NCI-H2171 treated with DMSO at 0.1 percent for 48 hours (cell line): ENCODE results near the gene CBX4.

ENCODE experiments used
- DNase-seq: peaks from one replicate; lab custom pipeline; 2025; lab: John Stamatoyannopoulos, UW

CBX4 gene

DNA sequence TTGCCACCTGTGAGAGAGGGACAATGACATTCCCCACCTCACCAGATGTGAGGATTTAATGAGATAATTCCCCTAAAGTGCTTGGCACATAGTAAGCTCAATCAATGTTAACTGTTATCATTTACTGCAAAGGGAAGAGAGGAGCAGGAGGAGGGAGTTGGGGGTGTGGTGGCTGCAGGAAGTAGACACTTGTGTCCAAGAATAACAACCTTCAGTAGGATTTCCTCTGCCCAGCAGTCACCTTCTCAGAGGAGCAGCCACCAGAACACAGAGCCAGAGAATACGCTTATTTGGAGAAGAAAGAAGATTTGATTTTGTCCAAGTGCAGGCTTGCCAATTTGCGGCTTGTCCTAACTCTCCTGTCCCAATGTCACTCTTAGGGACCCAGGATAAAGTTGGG lies 10.2 kb downstream of the CBX4 start:
- DNase-seq = no peak

DNA sequence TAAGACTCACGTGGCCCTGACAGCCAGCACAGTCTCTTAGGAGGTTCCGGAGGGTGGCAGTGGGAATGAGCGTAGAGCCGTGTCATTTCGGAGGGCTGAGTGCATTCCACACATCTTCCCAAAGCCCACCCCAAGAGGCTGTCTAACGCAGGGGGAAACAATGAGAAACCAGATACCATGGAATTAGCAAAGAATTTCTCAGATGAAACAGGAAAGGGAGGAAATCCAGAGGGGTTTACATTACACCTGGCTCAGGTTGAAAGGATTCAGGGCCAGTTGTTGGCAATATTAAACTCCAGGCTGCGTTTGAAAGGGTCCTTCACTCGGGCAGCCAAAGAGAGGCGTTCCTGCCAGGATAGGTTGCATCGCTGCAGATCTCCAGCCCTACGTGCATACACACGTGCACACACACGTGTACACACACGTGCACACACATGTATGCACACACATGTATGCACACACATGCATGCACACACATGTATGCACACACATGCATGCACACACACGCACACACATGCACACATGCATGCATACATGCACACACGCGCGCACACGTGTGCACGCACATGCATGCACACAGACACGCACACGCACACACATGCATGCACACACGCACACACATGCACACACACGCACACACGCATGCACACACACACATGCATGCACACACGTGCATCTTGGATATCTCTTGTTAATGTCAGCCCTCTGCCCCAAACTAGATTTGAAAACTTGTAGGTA lies 12.2 kb downstream of the CBX4 start:
- DNase-seq = no peak

DNA sequence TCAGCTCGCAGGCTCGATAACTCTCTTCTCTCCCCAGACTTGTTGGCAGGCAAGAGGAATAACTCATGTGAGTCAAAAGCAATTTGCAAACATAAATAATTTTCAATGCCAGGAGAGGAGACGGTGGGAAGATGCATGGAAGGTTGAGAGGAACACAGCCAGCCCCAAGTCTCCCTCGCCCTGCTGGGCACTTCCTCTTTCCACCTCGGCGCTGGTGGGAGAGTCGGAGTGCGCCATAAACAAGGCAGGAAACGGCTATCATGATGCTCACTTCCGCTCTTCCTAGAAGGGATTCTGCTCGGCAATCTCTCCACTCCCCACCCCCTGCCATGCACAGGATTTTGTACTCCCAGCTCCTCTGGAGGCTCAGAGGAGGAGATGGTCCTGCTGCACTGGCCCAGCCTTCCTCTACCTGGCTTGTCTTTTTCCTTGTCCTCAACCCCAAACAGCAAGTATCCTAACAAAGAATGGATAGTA lies 13.0 kb downstream of the CBX4 start:
- DNase-seq = no peak

DNA sequence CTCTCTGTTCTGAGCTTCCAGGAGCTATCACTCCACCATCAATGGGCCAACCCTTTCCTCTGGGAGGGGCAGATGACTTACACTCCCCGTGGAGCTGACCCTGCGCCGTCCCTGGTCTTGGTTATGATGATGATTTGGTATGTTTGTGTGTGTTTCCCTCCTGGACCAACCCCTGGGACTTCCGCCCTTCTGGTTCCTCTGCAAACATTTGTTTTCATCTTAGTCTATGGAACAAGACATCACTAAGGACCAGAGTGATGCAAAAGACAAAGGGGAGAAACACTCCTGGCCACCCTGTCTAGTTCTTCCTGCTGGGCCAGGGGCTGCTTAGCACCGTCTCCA lies 13.7 kb downstream of the CBX4 start:
- no peak for DNase-seq

DNA sequence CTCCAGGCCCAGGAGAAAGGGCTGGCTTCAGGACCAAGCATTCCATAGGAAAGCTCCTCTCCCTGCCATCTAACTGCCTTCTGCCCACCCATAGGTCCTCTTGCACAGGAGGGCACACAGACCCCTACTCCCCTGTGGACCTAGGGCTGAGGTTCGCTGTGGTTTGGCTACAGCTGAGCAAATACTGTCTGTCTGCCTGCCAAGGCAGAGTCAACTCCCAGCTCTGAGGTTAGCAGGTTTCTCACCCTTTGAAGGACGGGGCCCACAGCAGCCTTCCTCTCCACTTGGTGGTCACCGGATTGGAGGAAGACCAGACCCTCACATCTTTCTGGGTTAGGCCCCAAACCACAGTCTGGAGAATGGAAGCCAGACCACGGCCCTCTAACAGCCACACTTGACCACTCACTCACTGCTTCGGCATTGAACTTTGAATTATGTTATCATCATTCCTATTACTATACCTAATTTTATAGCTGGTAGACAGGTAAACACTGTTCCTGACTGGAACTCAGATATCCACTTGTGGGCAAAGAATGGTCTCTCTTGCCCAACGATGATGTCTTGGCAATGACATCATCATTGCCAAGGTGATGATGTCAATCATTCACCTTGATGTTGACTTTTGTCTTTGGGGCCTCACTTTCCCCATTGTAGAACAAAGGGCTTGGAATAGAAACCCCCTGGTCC lies 14.2 kb downstream of the CBX4 start:
- no peak for DNase-seq

DNA sequence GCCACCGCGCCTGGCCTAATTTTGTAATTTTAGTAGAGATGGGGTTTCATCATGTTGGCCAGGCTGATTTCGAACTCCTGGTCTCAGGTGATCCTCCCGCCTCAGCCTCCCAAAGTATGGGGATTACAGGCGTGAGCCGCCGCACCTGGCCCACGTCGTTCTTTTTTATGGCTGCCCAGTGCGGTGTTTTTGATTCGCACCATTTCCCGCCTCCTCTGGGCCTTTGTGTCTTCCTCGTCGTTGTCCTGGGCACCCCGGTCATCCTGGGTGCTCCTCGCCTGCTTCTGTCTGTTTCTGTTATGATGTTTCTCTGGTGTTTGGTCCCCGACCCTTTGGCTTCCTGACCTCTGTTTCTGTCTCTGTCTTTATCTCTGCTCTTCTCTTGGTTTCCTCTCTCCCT lies 15.0 kb downstream of the CBX4 start:
- DNase-seq = no peak

GRCh38 chr17:79822583-79823124 lies 16.6 kb downstream of the CBX4 start:
- DNase-seq = no peak

GRCh38 chr17:79821331-79822095 lies 17.7 kb downstream of the CBX4 start:
- no peak for DNase-seq

DNA sequence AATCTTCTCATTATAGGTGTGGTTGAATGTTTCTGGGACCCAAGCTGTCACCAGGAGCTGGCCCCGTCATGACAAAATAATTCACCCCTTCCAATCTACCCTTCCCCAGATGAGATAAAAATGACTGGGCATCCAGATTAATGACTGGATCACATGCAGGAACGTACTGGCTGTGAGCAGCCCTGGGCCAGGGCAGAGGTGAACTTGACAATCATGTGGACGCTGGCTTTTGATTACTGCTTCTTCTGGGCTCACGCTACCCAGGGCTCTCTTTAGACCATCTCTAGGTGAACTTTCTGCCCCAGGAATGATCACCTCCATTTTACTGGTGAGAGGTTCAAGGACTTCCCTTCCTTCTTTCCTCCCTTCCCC lies 18.3 kb downstream of the CBX4 start:
- no peak for DNase-seq

GRCh38 chr17:79819534-79820276 lies 19.5 kb downstream of the CBX4 start:
- no peak for DNase-seq

DNA sequence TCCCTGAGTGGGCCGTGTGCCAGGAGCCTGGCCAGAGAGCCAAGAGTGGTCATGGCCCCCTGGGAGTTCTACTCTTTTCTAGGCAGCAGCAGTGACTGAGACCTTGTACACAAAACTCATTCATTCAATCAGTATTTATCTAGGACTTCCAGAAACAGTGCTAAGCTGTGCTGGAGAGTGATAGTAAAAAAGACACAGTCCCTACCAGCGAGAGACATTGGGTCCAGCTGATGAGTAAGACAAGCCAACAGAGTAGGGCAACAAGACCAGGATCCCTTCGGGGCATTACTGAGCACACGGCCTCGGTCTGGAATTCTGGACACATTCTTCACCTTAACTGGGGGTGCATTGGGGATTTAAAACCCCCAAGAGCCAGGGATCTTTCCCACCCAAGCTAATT lies 20.2 kb downstream of the CBX4 start:
- no peak for DNase-seq

DNA sequence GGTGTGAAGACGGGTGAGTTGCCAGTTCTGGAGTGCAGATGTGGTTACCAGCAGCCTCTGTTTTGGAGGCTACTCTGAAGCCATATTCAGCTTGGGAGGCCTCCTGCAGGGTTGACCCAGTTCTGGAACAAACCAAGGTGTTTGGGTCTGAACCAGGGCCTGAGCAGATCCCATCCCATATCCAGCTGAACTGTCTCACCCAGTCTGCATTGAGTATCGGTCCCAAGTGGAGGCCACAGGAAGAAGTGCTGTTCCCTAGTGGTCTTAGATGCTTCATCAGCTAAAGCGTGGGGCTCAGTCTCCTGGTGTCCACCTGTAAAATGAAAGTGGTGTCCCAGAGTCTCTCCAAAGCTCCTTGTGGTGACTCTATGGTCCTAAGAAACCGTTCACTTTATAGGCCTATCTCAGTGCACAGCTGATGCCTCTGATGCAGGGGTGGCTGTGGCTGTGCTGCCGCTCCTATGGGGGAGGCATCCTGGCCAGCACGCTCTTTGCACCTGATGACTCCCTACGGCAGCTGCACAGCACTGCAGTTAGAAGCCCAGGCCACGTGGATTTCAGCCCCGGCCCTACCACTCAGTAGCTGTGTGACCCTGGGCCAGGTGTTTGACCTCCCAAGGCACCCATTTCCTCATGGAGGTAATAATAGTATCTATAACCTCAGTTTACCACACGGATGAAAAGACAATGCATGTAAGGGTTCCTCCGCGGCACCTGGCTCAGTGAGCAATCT lies 21.0 kb downstream of the CBX4 start:
- no peak for DNase-seq

DNA sequence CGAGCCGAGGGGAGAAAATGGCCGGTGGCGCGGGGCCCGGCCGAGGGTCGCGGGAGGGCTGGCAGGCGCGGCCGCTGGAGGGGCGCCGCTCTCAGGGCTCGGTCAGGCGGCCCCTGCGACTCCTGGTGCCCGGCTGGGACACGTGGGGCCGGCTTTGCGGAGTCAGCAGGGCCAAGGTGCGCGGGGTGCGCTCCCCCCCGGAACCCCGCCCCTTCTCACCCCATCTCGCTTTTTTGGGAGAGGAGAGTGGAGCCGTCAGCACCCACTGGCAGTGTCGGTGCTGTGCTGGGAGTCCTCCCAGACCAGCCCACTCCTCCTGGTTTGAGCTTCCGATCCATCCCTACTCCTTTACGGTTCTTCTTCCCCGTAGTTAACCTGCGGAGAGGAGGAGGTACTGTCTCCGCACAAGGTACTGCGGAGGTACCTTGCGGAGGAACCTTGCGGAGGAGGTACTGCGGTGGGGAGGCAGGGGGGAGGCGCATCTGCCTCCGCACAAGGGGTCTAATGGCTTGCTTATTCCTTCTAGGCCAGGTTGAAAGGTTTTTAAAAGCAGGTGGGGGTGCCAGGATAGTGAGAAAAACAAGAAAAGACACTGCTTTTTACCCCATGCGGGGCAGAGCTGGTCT lies 23.3 kb downstream of the CBX4 start:
- DNase-seq = no peak

DNA sequence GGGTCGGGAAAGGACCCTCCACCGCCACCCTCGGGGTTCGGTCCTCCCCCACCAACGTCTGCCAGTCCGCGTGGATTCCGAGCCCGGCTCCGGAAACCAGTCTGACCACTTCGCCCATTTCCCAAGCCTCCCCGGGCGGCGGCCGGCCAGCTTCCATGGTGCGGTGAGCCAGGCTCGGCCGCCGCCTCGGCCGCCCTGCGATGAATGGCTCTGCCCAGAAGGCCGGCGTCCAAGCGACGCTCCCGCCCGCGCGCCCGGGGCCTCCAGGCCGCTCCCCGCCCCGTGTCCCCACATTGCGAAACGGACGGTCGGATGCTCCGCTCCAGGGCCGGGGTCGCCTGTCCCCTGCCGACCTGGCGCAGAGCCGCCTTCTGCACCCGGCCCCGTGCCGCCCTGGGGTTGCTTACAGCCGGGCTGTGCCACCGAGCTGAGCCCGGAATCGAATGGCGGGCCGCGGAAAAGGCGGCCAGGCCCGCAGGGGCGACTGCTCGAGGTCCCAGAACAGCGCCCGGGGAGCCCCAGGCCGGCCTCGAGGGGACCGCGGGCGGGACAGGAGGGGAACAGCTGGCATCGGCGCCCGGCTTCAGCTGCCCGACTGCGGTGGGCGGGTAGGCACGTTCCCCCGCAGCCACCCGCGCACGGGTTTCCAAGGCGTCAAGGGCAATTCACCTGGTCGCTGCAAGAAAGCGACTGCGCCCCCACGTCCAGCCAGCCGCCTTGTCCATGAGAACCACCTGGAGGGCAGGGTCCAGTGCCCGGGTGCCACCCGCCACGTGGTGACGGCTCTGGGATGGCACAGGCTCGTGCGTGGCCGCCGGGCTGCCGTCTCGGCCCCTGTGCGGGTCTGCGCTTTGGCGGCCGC lies 24.0 kb downstream of the CBX4 start:
- DNase-seq = no peak

- DNase-seq = peak; percentile 18
Measured at GRCh38 chr17:79814127-79814973, 24.9 kb downstream of the CBX4 start.

- DNase-seq = peak; percentile 58
Measured at GRCh38 chr17:79813297-79814126, 25.7 kb downstream of the CBX4 start.

DNA sequence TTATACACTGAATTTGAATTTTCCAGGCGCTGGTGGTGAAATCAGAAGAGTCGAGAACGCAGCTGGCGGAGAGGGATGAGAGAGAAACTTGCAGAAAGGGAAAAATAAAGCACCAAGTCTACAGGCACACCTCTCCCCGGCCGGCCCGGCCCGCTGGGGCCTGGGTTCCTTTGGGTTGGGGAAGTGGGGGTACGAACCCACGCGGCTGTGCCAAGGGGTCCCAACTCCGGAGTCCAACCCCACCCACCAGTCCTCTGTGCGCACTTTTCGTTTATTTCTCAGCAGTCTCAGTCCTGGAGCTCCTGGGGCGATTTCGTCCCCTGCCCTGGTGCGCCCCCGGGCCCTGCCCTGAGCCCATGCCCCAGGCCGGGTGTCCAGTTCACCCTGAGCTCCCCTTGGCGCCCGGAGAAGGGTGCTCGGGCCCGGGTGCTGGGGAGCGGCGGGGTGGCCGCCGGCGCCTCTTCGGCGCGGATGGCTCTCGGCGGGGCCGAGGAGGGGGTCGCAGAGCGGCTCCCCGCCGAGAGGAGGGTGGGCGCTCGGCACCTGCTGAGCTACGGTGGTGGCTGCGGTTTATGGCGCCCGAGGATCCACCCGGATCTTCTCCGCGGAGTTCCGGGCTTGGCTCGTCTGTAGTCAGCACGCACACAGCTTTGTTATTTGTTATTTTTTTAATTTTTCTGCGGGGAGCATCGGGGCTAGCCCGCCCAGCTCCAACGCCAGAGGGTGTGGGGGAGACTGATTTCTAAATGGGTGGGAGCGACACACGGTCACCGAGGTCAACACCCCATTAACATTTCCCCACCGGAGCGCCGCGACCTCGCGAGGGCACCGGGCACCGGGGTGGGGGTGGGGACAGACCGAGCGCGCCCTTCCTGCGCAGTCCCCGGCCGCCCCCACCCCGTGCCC lies 26.6 kb downstream of the CBX4 start:
- peak; percentile 62 for DNase-seq
